Gastroesophageal sphincter (tissue), 4 donors: ENCODE measurements around the gene KIRREL3. TPM values are rescaled to one million over a fixed set of nuclear protein-coding genes. Genes with fewer than 3 reads are reported as not detected.

Experiments used
- ATAC-seq: fragments of 150-250 bp; one replicate; pipeline ENCODE4 v1.9.1; 2016; ENCODE audit warnings: mild to moderate bottlenecking, moderate library complexity
- H3K27ac ChIP-seq, 4 donors: fragments of 200-600 bp; sonication (generic) in 3 of 4; 1 replicate in 3 of 4; 2 replicates in 1 of 4; pipeline ENCODE4 v1.5.1; 2016 to 2019
- H3K27me3 ChIP-seq: fragments of 200-600 bp; sonication (generic); one replicate; pipeline ENCODE4 v1.5.1; 2019
- H3K36me3 ChIP-seq, 2 donors: fragments of 200-600 bp; sonication (generic); one replicate each; pipeline ENCODE4 v1.5.1; 2019; ENCODE audit warnings: control low read depth in 1 of 2
- H3K4me1 ChIP-seq, 3 donors: fragments of 200-600 bp; sonication (generic); 1 replicate in 2 of 3; 2 replicates in 1 of 3; pipeline ENCODE4 v1.5.1; 2016 to 2019; ENCODE audit warnings: control low read depth in 2 of 3
- H3K4me3 ChIP-seq, 2 donors: fragments of 200-600 bp; sonication (generic); one replicate each; pipeline ENCODE4 v1.5.1; 2019; ENCODE audit warnings: mild to moderate bottlenecking in 1 of 2, moderate library complexity in 1 of 2
- H3K9me3 ChIP-seq, 3 donors: fragments of 200-600 bp; sonication (generic); one replicate each; pipeline ENCODE4 v1.5.1; 2017 to 2019; ENCODE audit warnings: control low read depth in 2 of 3
- CTCF ChIP-seq, 4 experiments: fragments of 200-600 bp in 2 of 4; fragments of 450-650 bp in 2 of 4; sonication (generic) in 1 of 4; IDR thresholded peaks; one replicate each; pipeline ENCODE4 v1.5.1; 2017 to 2019; ENCODE audit warnings: antibody characterized with exemption in 4 of 4, mild to moderate bottlenecking in 2 of 4, moderate library complexity in 2 of 4
- EP300 ChIP-seq: sonication (generic); formaldehyde crosslinking; IDR thresholded peaks from one replicate; pipeline ENCODE4 v1.6.1; 2017; ENCODE audit warnings: antibody characterized with exemption, mild to moderate bottlenecking
- POLR2A ChIP-seq, 2 donors: fragments of 450-650 bp; IDR thresholded peaks; one replicate each; pipeline ENCODE4 v1.6.1; 2017; ENCODE audit warnings: antibody characterized with exemption in 2 of 2, mild to moderate bottlenecking in 2 of 2, moderate library complexity in 1 of 2
- POLR2AphosphoS5 ChIP-seq: sonication (generic); formaldehyde crosslinking; IDR thresholded peaks from one replicate; pipeline ENCODE4 v1.6.1; 2017; ENCODE audit warnings: antibody characterized with exemption
- WGBS, 2 donors: methylation state at CpG; one replicate each; pipeline ENCODE4 v1.1.5; 2018; ENCODE audit warnings: low coverage in 1 of 2; 5-methylcytosine and 5-hydroxymethylcytosine counted together
- total RNA-seq, 4 donors: library from RNA; depleted of rRNA; stranded (reverse); fragments of >200 nt; gene quantifications; one replicate each; pipeline ENCODE4 v1.1.0, GENCODE V29; 2016

KIRREL3 gene
- total RNA-seq: 1 to 10 TPM in 3 of 4 donors, under 1 TPM in 1; 0.54 to 3.9 (median 1.4) TPM

DNA sequence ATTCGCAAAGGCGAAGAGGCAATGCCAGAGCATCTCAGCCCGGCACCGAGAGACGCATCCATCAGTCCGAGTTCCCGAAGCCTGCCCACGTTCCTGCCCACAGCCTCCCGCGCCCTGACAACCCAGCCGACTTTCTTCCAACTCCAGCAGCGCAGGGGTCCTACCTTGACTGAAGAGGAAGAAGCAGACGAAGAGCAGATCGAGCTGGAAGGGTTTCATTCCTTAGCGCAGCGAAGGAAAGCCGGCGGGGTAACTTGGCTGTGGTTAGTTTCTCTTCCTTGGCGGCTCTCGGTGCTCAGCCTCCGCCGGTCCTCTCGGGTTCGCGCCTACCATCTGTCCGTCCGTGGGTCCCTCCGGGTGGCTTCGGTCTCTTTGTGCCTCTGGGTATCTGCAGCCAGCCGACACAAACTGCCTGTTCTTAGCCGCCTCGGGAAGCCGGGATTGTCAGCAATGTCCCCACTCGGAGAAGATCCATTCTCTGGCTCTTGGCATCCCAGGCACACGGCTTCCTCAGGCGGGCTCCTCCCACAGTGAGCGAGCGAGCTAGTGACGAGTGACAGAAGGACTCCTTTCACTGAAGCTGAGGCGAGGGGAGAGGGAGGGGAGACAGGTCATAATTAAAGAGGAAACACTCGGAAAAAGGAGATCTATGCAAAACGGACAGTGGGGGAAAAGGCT lies at the start of gene KIRREL3:
TSS of gene KIRREL3 (minus strand) at position 480 of the 678 bp plus-strand sequence.
- Histone ChIP-seq H3K27me3 (peaks cover 100% of the 10 kb centered on the region), H3K27ac (peak within 1 kb of the TSS in 1 of 4 donors; percentile 33), H3K36me3 (no peaks in the 10 kb centered on the region), H3K9me3 (no peaks in the 10 kb centered on the region), H3K4me1 (peaks cover 0 to 29% (median 7%) of the 10 kb centered on the region in 3 donors), H3K4me3 (peak within 1 kb of the TSS; percentile 19 to 40)
- TF ChIP-seq CTCF (IDR thresholded peaks at IDR 0.05): no peak
- no peak for TF ChIP-seq POLR2A (IDR thresholded peaks at IDR 0.05)
- no peak for TF ChIP-seq POLR2AphosphoS5
- TF ChIP-seq EP300: no peak
- 3% methylated on average over 13 to 25 of the region's 42 CpGs for WGBS, 2 donors
- no peak for ATAC-seq

DNA sequence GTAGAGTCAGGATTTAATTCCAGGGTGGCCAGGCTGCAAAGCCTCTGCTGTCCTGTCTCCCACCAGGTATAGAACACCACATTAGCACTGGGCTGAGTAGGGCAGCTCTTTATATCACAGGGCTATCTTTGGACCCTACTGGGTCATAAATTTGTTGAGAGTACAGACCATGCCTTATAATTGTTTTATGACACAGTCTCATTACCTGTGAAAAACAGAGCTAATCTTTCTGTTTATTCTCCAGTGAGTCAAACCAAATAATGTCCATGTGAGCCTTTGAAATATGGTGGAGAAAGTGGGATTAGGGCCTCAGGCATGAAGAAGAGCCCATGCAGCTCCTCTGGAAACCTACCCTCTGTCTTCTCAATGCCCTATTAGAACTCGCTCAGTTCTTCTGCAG lies 49.6 kb upstream of the KIRREL3 start:
- no peak for ATAC-seq

DNA sequence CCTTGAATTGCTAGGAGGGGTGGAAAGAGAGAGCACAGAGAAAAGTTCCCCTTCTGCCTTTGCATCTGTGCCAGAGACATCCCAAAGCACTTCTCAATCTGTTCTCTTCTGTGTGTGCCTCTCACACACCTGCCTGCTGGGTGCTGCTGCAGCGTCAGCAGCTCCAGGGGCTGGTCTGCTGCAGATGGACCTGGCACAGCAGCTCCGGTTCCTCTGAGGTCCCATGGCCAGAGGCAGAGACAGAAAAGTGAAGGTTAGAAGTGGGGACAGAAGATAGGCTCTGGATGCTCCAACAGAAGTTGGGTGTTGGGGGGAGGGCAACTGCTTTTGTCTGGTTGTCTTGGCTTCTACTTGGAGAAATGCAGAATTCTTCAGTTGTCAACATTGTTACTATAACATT lies 48.9 kb upstream of the KIRREL3 start:
- no peak for ATAC-seq
- no CpG with 5 or more reads among the region's 2 CpGs for WGBS, 2 donors
- Histone ChIP-seq H3K27ac (no peak overlapping the region), H3K27me3 (peaks cover 7% of the 10 kb centered on the region), H3K4me1 (no peaks in the 10 kb centered on the region), H3K4me3 (no peak overlapping the region), H3K9me3 (no peaks in the 10 kb centered on the region), H3K36me3 (no peaks in the 10 kb centered on the region)
- no peak for TF ChIP-seq POLR2AphosphoS5
- TF ChIP-seq CTCF (IDR thresholded peaks at IDR 0.05): no peak
- TF ChIP-seq POLR2A (IDR thresholded peaks at IDR 0.05): no peak
- no peak for TF ChIP-seq EP300

More for the DNA sequence above, 49.6 kb upstream of the KIRREL3 start:
- Histone ChIP-seq H3K27ac (no peak overlapping the region), H3K27me3 (peaks cover 7% of the 10 kb centered on the region), H3K4me3 (no peak overlapping the region), H3K36me3 (no peaks in the 10 kb centered on the region), H3K9me3 (no peaks in the 10 kb centered on the region), H3K4me1 (no peaks in the 10 kb centered on the region)
- 100% methylated on average over 1 of the region's 1 CpG for WGBS, 2 donors
- TF ChIP-seq CTCF (IDR thresholded peaks at IDR 0.05) (no peak), POLR2AphosphoS5 (no peak), EP300 (no peak), POLR2A (IDR thresholded peaks at IDR 0.05) (no peak)

DNA sequence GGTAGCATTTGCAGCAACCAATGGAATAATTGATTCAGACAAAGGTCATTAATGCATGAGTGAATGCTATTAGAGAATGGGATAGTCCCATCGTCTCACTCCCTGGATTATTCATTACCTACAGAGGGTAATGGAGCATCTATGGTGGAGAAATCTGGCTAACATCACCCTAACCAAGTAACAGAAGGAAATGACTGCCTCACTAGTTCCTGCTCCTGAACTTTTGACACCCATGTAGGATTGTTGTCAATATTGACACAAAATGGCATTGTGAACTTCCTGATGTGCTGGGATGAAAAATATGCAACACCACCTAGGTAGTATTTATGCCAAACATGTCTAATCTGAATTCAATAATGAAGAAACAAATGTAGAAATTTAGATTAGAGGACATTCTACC lies 44.0 kb upstream of the KIRREL3 start:
- no peak overlapping the region for H3K27ac ChIP-seq
- no peak overlapping the region for H3K4me3 ChIP-seq
- no peaks in the 10 kb centered on the region for H3K27me3 ChIP-seq
- 58 to 67% methylated on average over 1 of the region's 1 CpG for WGBS, 2 donors
- ATAC-seq: no peak
- TF ChIP-seq EP300 (no peak), POLR2AphosphoS5 (no peak), POLR2A (IDR thresholded peaks at IDR 0.05) (no peak), CTCF (IDR thresholded peaks at IDR 0.05) (no peak)
- H3K4me1 ChIP-seq: no peaks in the 10 kb centered on the region
- no peaks in the 10 kb centered on the region for H3K36me3 ChIP-seq
- H3K9me3 ChIP-seq: no peaks in the 10 kb centered on the region

- ATAC-seq: no peak
- 59 to 91% methylated on average over 1 of the region's 1 CpG for WGBS, 2 donors
These were observed 41.9 kb upstream of the KIRREL3 start for GRCh38 chr11:127042445-127042844.

More at GRCh38 chr11:127042445-127042844, 41.9 kb upstream of the KIRREL3 start:
- Histone ChIP-seq H3K36me3 (no peaks in the 10 kb centered on the region), H3K9me3 (no peaks in the 10 kb centered on the region), H3K4me3 (no peak overlapping the region), H3K27ac (no peak overlapping the region), H3K4me1 (no peaks in the 10 kb centered on the region), H3K27me3 (peaks cover 9% of the 10 kb centered on the region)
- TF ChIP-seq POLR2AphosphoS5: no peak
- TF ChIP-seq EP300: no peak
- no peak for TF ChIP-seq POLR2A (IDR thresholded peaks at IDR 0.05)
- no peak for TF ChIP-seq CTCF (IDR thresholded peaks at IDR 0.05)
